HCT116 (cell line): ENCODE results near the gene ZBTB20. TPM values are rescaled to one million over a fixed set of nuclear protein-coding genes. Genes with fewer than 3 reads are reported as not detected.

Source experiments
- ATAC-seq: fragments of 200-7000 bp; cut with Tn5 transposase; 2 replicates; pipeline ENCODE4 v1.9.1; 2020; ENCODE audit warnings: mild to moderate bottlenecking, moderate library complexity
- BruUV-seq: library from RNA; stranded (reverse); fragments of 400-500 nt; replicated peaks from 2 replicates; lab custom pipeline; 2021; lab: Mats Ljungman, UMichigan
- CTCF ChIA-PET: fragments of 300-600 bp; sonication (Branson Sonifier 250); formaldehyde crosslinking; loops from one replicate; lab custom pipeline; 2021; ENCODE audit warnings: antibody characterized with exemption; lab: Charles Lee
- POLR2A ChIA-PET: fragments of 300-600, 350-600 bp; sonication (Branson Sonifier 250); formaldehyde crosslinking; loops from one replicate; lab custom pipeline; 2021; ENCODE audit warnings: antibody characterized with exemption; lab: Charles Lee
- RAD21 ChIA-PET, 2 experiments: fragments of 300-600 bp; sonication (Branson Sonifier 250); formaldehyde crosslinking; loops; one replicate each; lab custom pipeline; 2023; ENCODE audit warnings: low total read pairs in 2 of 2; ENCODE audit not compliant: uncharacterized antibody in 2 of 2, unreplicated experiment in 2 of 2, low non-redundant PET in 1 of 2; lab: Charles Lee
- DNase-seq: peaks from one replicate; pipeline ENCODE4 v3.0.0-alpha.2; 2010; ENCODE audit warnings: low read depth, low spot score
- H2AFZ ChIP-seq: fragments of 200-600 bp; shearing (Covaris generic), sonication (generic); 2 replicates; pipeline ENCODE4 v1.6.1; 2017; ENCODE audit warnings: low read depth, mixed run types, mixed read lengths, antibody characterized with exemption, low read length; ENCODE audit not compliant: poor library complexity, severe bottlenecking
- H3K27ac ChIP-seq: 2 replicates; pipeline ENCODE4 v1.5.1; 2012; ENCODE audit warnings: low read depth, low read length
- H3K27me3 ChIP-seq: fragments of 200-600 bp; sonication (generic); 2 replicates; pipeline ENCODE4 v1.6.1; 2016; ENCODE audit warnings: mixed run types, low read length, mixed read lengths; ENCODE audit not compliant: insufficient read depth
- H3K36me3 ChIP-seq, 2 experiments: fragments of 200-500 bp in 1 of 2; fragments of 200-600 bp in 1 of 2; sonication (Bioruptor generic) in 1 of 2; sonication (generic) in 1 of 2; 2 replicates each; pipeline versions ENCODE4 v1.5.1 to v1.6.1; 2014 to 2016; ENCODE audit warnings: low read length in 2 of 2, inconsistent platforms in 1 of 2, mixed read lengths in 1 of 2, mixed run types in 1 of 2; ENCODE audit not compliant: insufficient read depth in 2 of 2, control insufficient read depth in 1 of 2
- H3K4me1 ChIP-seq, 2 experiments: fragments of 200-600 bp in 1 of 2; sonication (generic) in 1 of 2; 2 replicates each; pipeline versions ENCODE4 v1.5.1 to v1.6.1; 2012 to 2017; ENCODE audit warnings: low read length in 2 of 2, inconsistent platforms in 1 of 2, mild to moderate bottlenecking in 1 of 2, mixed read lengths in 1 of 2, mixed run types in 1 of 2, moderate library complexity in 1 of 2; ENCODE audit not compliant: insufficient read depth in 2 of 2, control insufficient read depth in 1 of 2
- H3K4me2 ChIP-seq: fragments of 200-600 bp; sonication (generic); 2 replicates; pipeline ENCODE4 v1.6.1; 2017; ENCODE audit warnings: mixed run types, low read length, mixed read lengths
- H3K4me3 ChIP-seq, 2 experiments: fragments of 200-600 bp in 1 of 2; sonication (generic) in 1 of 2; replicated peaks in 1 of 2; 2 replicates each; pipeline ENCODE4 v1.5.1; 2011 to 2016; ENCODE audit warnings: low read length in 2 of 2, control low read depth in 1 of 2, low read depth in 1 of 2, mild to moderate bottlenecking in 1 of 2, mixed read lengths in 1 of 2, mixed run types in 1 of 2
- H3K79me2 ChIP-seq: fragments of 200-600 bp; sonication (generic); 2 replicates; pipeline ENCODE4 v1.6.1; 2017; ENCODE audit warnings: mild to moderate bottlenecking, mixed run types, low read length, moderate library complexity, mixed read lengths; ENCODE audit not compliant: insufficient read depth
- H3K9ac ChIP-seq: fragments of 200-600 bp; sonication (generic); 2 replicates; pipeline ENCODE4 v1.6.1; 2016; ENCODE audit warnings: low read length, mixed read lengths
- H3K9me2 ChIP-seq: fragments of 200-600 bp; sonication (generic), shearing (Covaris generic); 2 replicates; pipeline ENCODE4 v1.6.1; 2017; ENCODE audit warnings: mixed run types, mild to moderate bottlenecking, moderate library complexity; ENCODE audit not compliant: insufficient read depth
- H3K9me3 ChIP-seq, 2 experiments: fragments of 200-500 bp in 1 of 2; fragments of 200-600 bp in 1 of 2; sonication (Bioruptor generic) in 1 of 2; sonication (generic) in 1 of 2; 2 replicates each; pipeline ENCODE4 v1.6.1; 2014 to 2017; ENCODE audit warnings: low read length in 2 of 2, mixed read lengths in 2 of 2, inconsistent platforms in 1 of 2, low read depth in 1 of 2, mild to moderate bottlenecking in 1 of 2, mixed run types in 1 of 2, moderate library complexity in 1 of 2; ENCODE audit not compliant: control insufficient read depth in 1 of 2, insufficient read depth in 1 of 2
- H4K20me1 ChIP-seq: fragments of 200-600 bp; sonication (generic), shearing (Covaris generic); 2 replicates; pipeline ENCODE4 v1.6.1; 2017; ENCODE audit warnings: mixed run types, mild to moderate bottlenecking, moderate library complexity; ENCODE audit not compliant: insufficient read depth
- CBX3 ChIP-seq: IDR thresholded peaks from 2 replicates; pipeline ENCODE4 v1.6.1; 2012; ENCODE audit warnings: low read depth
- CEBPB ChIP-seq: IDR thresholded peaks from 2 replicates; pipeline ENCODE4 v1.6.1; 2012; ENCODE audit warnings: low read depth
- EGR1 ChIP-seq: IDR thresholded peaks from 2 replicates; pipeline ENCODE4 v1.6.1; 2012; ENCODE audit warnings: low read depth
- ELF1 ChIP-seq: IDR thresholded peaks from 2 replicates; pipeline ENCODE4 v1.6.1; 2012; ENCODE audit warnings: low read depth, borderline replicate concordance
- EZH2 ChIP-seq: fragments of 200-600 bp; sonication (generic); IDR thresholded peaks from 2 replicates; pipeline ENCODE4 v1.6.1; 2017; ENCODE audit warnings: antibody characterized with exemption, mixed run types
- EZH2phosphoT487 ChIP-seq: fragments of 200-600 bp; IDR thresholded peaks from 2 replicates; pipeline ENCODE4 v1.6.1; 2018; ENCODE audit warnings: antibody characterized with exemption, borderline replicate concordance
- JUND ChIP-seq: IDR thresholded peaks from 2 replicates; pipeline ENCODE4 v1.6.1; 2012
- POLR2A ChIP-seq: IDR thresholded peaks from 2 replicates; pipeline ENCODE4 v1.7.0; 2011; ENCODE audit warnings: borderline replicate concordance; ENCODE audit not compliant: insufficient read depth, insufficient read length; ENCODE audit errors: extremely low read depth
- POLR2AphosphoS5 ChIP-seq: IDR thresholded peaks from 2 replicates; pipeline ENCODE4 v1.6.1; 2011; ENCODE audit warnings: mild to moderate bottlenecking, low read depth, low read length, moderate library complexity
- RAD21 ChIP-seq: IDR thresholded peaks from 2 replicates; pipeline ENCODE4 v1.6.1; 2012; ENCODE audit warnings: low read depth, mild to moderate bottlenecking
- REST ChIP-seq: IDR thresholded peaks from 2 replicates; pipeline ENCODE4 v1.6.1; 2012; ENCODE audit warnings: low read depth
- SIN3A ChIP-seq: IDR thresholded peaks from 2 replicates; pipeline ENCODE4 v1.6.1; 2012; ENCODE audit warnings: low read depth
- SRF ChIP-seq: IDR thresholded peaks from 2 replicates; pipeline ENCODE4 v1.6.1; 2012; ENCODE audit warnings: low read depth
- TCF7L2 ChIP-seq: IDR thresholded peaks from 2 replicates; pipeline ENCODE4 v1.7.0; 2011; ENCODE audit warnings: borderline replicate concordance, inconsistent platforms; ENCODE audit not compliant: insufficient read depth, insufficient read length; ENCODE audit errors: extremely low read depth
- YY1 ChIP-seq: IDR thresholded peaks from 2 replicates; pipeline ENCODE4 v1.6.1; 2011; ENCODE audit warnings: low read length, low read depth, moderate library complexity, mild to moderate bottlenecking; ENCODE audit not compliant: insufficient replicate concordance; ENCODE audit errors: extremely low read depth
- ZFX ChIP-seq: fragments of 450-650 bp; IDR thresholded peaks from 2 replicates; pipeline ENCODE4 v1.6.1; 2017
- intact Hi-C: fragments of 100-400 bp; cut with micrococcal nuclease; formaldehyde crosslinking; loops from 2 replicates; pipeline ENCODE4 v1.10.0; 2022
- total RNA-seq: library from RNA; stranded (reverse); gene quantifications from one replicate; pipeline ENCODE4 v1.2.1, GENCODE V29; 2021; ENCODE audit not compliant: unreplicated experiment
- TF ChIP-seq, protein P1 (sequence below): IDR thresholded peaks from 2 replicates; pipeline ENCODE4 v1.6.1; 2012
- TF ChIP-seq, protein P2 (sequence below): IDR thresholded peaks from 2 replicates; pipeline ENCODE4 v1.6.1; 2011; ENCODE audit warnings: mild to moderate bottlenecking, low read length, moderate library complexity; ENCODE audit not compliant: insufficient replicate concordance; ENCODE audit errors: extremely low read depth
- TF ChIP-seq, protein P3 (sequence below), 3 experiments: fragments of 200-600 bp in 1 of 3; sonication (generic) in 1 of 3; IDR thresholded peaks in 2 of 3; conservative IDR thresholded peaks in 1 of 3; 2 replicates each; pipeline ENCODE4 v1.5.1; 2012 to 2017; ENCODE audit warnings: low read depth in 2 of 3, low read length in 2 of 3, antibody characterized with exemption in 1 of 3, borderline replicate concordance in 1 of 3, control low read depth in 1 of 3, mild to moderate bottlenecking in 1 of 3, mixed read lengths in 1 of 3, mixed run types in 1 of 3, moderate library complexity in 1 of 3; ENCODE audit not compliant: insufficient read depth in 1 of 3

Gene ZBTB20
- total RNA-seq, 1 experiment from 2014 or later, result 42.1 TPM

DNA sequence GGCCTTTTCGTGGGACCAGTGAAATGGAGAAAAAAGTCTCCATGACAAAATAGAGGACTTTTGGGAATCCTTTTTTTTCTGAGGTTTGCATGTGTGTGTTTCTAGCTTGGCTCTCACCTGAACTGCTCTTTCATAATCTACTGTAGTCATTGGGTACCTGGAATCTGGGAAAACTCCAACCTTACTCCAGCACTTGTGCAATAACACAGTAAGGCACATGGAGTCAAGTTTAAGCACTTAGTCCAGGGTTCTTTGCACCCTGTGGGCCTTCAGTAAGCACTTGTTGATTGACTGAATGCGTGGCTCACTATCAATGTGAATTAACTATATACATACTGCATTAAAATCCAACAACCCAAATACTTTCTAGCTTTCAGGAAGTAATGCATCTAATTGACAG is 299.5 kb downstream of the ZBTB20 start:
- H3K36me3 ChIP-seq, result no peaks in the 10 kb centered on the region
- RAD21 ChIA-PET, result no interaction called here
- no peaks in the 10 kb centered on the region for H3K9me3 ChIP-seq
- H3K27ac ChIP-seq, result no peak overlapping the region
- CTCF ChIA-PET, result no interaction called here
- no peak overlapping the region for H2AFZ ChIP-seq
- no peaks in the 10 kb centered on the region for H3K9me2 ChIP-seq
- peaks cover 0 to 12% of the 10 kb centered on the region in 2 experiments; a peak in 2 of 4 replicates for H3K4me1 ChIP-seq
- BruUV-seq, result no TSS peak
- no peak for TF ChIP-seq EGR1
- TF ChIP-seq, protein P1, sequence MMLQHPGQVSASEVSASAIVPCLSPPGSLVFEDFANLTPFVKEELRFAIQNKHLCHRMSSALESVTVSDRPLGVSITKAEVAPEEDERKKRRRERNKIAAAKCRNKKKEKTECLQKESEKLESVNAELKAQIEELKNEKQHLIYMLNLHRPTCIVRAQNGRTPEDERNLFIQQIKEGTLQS, result no peak
- no peak for TF ChIP-seq POLR2AphosphoS5
- TF ChIP-seq TCF7L2, result no peak
- TF ChIP-seq, protein P2, sequence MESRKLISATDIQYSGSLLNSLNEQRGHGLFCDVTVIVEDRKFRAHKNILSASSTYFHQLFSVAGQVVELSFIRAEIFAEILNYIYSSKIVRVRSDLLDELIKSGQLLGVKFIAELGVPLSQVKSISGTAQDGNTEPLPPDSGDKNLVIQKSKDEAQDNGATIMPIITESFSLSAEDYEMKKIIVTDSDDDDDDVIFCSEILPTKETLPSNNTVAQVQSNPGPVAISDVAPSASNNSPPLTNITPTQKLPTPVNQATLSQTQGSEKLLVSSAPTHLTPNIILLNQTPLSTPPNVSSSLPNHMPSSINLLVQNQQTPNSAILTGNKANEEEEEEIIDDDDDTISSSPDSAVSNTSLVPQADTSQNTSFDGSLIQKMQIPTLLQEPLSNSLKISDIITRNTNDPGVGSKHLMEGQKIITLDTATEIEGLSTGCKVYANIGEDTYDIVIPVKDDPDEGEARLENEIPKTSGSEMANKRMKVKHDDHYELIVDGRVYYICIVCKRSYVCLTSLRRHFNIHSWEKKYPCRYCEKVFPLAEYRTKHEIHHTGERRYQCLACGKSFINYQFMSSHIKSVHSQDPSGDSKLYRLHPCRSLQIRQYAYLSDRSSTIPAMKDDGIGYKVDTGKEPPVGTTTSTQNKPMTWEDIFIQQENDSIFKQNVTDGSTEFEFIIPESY, result no peak
- no peak for TF ChIP-seq SIN3A
- no peak for TF ChIP-seq POLR2A
- TF ChIP-seq RAD21, result no peak
- TF ChIP-seq SRF, result no peak
- no peak for TF ChIP-seq EZH2phosphoT487
- TF ChIP-seq JUND, result no peak
- TF ChIP-seq ELF1, result no peak
- TF ChIP-seq YY1, result no peak
- no peak for TF ChIP-seq CEBPB
- TF ChIP-seq REST, result no peak
- no peak for TF ChIP-seq CBX3
- no peak for TF ChIP-seq EZH2
- TF ChIP-seq, protein P3, sequence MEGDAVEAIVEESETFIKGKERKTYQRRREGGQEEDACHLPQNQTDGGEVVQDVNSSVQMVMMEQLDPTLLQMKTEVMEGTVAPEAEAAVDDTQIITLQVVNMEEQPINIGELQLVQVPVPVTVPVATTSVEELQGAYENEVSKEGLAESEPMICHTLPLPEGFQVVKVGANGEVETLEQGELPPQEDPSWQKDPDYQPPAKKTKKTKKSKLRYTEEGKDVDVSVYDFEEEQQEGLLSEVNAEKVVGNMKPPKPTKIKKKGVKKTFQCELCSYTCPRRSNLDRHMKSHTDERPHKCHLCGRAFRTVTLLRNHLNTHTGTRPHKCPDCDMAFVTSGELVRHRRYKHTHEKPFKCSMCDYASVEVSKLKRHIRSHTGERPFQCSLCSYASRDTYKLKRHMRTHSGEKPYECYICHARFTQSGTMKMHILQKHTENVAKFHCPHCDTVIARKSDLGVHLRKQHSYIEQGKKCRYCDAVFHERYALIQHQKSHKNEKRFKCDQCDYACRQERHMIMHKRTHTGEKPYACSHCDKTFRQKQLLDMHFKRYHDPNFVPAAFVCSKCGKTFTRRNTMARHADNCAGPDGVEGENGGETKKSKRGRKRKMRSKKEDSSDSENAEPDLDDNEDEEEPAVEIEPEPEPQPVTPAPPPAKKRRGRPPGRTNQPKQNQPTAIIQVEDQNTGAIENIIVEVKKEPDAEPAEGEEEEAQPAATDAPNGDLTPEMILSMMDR (IDR thresholded peaks at IDR 0.05 in 2 of 3, conservative IDR thresholded peaks at IDR 0.05 in 1 of 3; ENCODE audit: borderline replicate concordance in 1 of 3, insufficient read depth in 1 of 3, low read depth in 2 of 3, low read length in 2 of 3), result no peak
- no peak for TF ChIP-seq ZFX
- no peak overlapping the region for H3K4me2 ChIP-seq
- no peaks in the 10 kb centered on the region for H3K79me2 ChIP-seq
- H4K20me1 ChIP-seq, result no peaks in the 10 kb centered on the region
- no peak overlapping the region for H3K4me3 ChIP-seq
- intact Hi-C loops, result no loop called here
- POLR2A ChIA-PET, result no interaction called here
- ATAC-seq (no peak), DNase-seq (no peak)
- H3K27me3 ChIP-seq, result no peaks in the 10 kb centered on the region
- no peak overlapping the region for H3K9ac ChIP-seq
